ENCODE measurements around the gene FAAH.
"Not testable (repeated sequence)": the region's sequence is repeated elsewhere in the genome, so short reads cannot be mapped to it uniquely, and the experiment has no call there.

FAAH gene

DNA sequence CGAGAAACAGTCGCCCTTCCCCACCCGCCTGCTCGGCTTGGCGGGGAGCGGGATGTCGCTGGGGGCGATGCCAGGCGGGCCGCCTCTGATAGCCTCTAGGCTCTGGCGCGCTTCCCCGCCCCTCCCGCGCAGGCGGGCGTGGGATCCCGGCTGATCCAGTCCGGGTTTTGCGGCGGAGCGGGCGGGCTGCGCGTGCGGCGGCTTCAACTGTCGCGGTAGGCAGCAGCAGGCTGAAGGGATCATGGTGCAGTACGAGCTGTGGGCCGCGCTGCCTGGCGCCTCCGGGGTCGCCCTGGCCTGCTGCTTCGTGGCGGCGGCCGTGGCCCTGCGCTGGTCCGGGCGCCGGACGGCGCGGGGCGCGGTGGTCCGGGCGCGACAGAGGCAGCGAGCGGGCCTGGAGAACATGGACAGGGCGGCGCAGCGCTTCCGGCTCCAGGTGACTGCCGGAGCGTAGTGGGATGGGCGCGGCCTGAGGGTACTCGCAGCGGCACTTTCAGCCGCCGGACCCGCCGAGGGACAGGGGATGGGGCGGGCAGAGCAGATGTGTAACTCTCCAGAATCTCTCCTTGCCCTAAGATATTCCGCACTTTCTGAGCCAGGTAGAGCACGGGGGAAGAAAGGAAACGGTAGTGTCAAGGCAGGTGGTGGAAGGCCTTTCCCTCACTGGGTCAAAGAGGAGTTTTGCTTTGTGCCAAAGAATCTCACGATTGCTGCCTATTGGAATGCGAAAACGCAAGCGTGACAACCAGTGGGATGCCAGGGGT lies at the start of gene FAAH:
Gene FAAH, plus strand, starts transcription at position 210 of the 764 bp plus-strand sequence. Its CDS starts 32 bp downstream, at position 242.
- DNase-seq (ENCODE audit: low read depth), result no peak

DNA sequence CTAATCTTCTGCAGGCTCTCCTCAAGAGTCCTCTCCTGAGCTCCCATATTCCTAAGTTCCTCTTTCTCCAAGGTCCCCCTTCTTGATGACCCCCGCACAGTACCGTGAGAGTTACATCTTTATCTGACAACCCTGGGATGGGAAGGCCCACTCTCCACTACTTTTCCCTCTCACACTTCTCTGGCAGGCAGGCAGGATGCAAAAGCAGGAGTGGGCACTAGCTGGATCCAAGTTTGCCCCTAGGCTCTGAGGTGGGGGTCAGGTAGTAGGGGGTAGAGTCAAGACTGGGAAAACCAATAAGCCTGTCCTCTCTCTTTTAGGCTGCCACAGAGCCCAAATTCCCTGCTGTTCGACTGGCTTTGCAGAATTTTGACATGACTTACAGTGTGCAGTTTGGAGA lies 49.6 kb upstream of the FAAH start:
- DNase-seq (ENCODE audit: low read depth), result no peak

DNA sequence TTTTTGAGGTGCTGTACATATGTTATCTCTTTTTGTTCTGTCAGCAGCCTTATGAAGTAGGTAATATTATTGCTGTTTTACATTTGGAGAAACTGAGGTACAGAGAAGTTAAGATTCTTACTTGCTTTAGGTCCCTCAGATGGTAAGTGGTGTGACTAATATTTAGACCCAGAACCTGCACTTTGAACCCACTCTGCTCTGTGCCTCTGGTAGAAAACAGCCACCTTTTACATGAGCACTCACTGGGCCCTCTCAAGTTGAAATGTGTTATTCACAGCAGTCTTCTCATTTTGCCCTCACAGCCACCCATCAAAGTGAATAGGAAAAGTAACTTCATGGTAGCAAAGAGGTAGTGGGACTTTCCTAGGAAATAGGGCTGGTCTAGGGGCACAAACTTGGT lies 48.8 kb upstream of the FAAH start:
- DNase-seq (ENCODE audit: low read depth), result no peak

DNA sequence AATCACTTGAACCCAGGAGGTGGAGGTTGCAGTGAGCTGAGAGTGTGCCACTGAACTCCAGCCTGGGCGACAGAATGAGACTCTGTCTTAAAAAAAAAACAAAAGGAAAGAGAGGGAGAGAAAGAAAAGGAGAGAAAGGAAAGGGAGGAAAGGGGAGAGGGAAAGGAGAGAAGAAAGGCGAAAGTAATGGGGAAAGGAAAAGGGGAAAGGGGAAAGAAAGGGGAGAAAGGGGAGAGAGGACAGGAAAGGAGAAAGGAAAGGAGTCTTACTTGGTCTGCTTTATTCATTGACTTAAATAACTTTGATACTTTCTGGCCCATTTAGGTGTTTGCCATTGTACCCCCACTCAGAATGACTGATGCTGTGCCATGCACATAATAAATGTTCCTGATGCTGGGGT lies 41.8 kb upstream of the FAAH start:
- no peak for DNase-seq (ENCODE audit: low read depth)

DNA sequence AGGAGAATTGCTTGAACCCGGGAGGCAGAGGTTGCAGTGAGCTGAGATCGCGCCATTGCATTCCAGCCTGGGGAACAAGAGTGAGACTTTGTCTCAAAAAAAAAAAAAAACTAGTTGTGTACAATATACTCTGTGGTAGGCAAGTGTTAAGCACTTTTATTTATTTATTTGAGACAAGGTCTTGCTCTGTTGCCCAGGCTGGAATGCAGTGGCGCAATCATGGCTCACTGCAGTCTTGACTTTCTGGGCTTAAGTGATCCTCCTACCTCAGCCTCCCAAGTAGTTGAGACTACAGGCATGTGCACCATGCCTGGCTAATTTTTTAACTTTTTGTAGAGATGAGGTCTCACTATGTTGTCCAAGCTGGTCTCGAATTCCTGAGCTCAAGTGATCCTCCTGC lies 38.2 kb upstream of the FAAH start:
- not testable (repeated sequence) for DNase-seq (ENCODE audit: low read depth)

DNA sequence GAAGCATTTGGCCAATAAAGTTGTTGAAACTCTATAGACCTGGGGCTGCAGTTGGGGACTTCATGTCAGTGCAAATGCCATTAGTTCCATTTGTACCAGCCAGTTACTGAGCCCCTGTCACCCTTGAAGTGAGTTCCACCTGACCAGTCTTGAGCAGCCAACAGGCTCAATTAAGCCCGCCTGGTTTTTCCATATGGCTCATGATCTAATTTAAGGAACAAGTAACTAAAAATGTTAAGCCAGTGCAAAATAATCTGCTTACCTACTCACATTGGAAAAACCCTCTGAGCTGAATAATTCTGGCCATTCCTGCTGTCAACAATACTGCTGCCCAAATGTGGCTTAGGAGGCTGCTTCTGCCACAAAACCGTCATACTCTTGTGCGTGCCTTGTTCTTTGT lies 32.0 kb upstream of the FAAH start:
- no peak for DNase-seq (ENCODE audit: low read depth)

DNA sequence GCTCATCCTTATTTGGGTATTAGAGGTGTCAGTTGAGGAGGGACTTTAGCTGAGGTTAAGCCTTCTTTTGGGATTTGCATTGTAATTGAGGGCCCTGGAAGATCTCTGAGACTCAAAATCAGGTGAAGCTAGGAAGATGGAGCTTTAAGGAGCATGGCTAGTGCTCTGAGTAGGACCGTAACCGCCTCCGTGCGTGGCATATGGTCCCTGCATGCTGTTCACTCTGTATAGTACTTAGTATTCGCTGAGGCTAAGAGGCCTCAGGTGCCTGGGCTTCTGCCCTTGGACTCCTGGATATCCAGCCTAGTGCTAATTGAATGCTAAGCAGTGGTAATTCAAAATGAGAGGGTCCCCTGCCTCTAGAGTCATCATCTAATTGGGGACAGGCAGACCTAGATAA lies 31.0 kb upstream of the FAAH start:
- no peak for DNase-seq (ENCODE audit: low read depth)

DNA sequence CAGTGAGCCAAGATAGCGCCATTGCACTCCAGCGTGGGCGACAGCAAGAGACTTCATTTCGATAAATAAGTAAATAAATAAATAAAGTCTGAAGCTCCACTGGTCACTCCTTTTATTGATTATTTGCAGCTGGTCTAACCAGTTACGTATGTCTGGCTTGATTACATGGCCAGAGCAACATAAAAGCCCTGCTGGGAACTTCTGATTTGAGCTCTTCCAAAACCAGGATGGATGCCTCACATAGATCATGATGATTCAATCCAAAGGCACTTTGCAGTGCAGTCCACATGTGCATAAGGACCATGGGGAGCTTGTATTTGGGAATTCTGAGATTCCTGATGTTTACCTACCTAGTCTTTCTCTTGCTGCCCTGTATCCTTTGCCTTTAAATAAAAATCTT lies 29.5 kb upstream of the FAAH start:
- no peak for DNase-seq (ENCODE audit: low read depth)

DNA sequence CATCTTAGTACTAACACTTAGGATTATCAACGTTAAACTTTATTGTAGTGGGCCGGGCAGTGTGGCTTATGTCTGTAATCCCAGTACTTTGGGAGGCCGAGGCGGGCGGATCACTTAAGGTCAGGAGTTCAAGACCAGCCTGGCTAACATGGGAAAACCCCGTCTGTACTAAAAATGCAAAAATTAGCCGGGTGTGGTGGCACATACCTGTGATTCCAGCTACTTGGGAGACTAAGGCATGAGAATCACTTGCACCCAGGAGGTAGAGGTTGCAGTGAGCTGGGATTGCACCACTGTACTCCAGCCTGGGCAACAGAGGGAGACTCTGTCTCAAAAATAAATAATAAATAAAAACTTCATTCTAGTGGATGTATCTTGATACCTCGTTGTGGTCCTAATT lies 28.3 kb upstream of the FAAH start:
- DNase-seq (ENCODE audit: low read depth), result not testable (repeated sequence)

DNA sequence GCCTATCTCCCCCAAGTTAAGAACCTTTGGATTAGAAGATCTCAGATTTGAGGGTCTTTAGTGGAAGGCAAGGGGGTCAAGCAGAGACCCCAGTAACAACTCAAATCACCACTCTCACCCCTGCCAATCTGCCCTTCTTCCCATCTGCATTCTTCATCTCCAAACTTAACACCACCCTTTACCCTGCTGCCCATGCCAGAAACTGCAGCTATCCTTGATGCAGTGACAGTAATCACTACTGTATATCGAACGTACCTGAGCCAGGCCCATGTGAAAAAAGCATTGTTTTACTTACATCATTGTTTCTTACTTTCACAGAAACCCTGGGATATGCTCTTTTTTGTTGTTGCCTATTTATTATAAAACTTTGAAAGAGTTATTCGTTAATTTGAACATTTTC lies 27.0 kb upstream of the FAAH start:
- no peak for DNase-seq (ENCODE audit: low read depth)

DNA sequence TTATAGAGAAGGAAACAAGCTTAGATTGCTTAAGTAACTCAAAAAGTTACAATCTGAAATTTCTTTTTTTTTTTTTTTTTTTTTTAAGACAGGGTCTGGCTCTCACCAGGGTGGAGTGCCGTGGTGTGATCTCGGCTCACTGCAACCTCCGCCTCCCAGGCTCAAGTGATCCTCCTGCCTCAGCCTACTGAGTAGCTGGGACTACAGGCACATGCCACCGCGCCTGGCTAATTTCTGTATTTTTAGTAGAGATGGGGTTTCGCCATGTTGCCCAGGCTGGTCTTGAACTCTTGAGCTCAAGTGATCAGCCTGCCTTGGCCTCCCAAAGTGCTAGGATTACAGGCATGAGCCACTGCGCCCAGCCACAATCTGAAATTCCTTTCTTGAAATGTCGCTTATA lies 26.4 kb upstream of the FAAH start:
- not testable (repeated sequence) for DNase-seq (ENCODE audit: low read depth)

DNA sequence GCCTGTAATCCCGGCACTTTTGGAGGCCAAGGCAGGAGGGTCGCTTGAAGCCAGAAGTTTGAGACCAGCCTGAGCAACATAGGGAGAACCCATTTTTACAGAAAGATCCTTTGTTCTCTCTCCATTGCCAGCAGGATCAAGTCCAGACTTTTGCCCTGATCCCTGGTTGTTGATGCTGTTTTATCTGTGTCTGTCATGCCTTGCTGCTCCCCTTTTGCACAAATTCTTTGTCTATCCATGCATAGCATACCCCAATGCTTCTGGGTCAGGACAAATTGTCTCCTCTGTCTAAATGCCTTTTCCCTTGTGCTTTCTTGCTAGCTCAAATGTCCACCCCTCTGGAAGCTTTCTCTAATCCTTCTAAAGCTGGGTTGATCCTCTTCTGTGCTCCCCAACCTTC lies 25.3 kb upstream of the FAAH start:
- DNase-seq (ENCODE audit: low read depth), result no peak

DNA sequence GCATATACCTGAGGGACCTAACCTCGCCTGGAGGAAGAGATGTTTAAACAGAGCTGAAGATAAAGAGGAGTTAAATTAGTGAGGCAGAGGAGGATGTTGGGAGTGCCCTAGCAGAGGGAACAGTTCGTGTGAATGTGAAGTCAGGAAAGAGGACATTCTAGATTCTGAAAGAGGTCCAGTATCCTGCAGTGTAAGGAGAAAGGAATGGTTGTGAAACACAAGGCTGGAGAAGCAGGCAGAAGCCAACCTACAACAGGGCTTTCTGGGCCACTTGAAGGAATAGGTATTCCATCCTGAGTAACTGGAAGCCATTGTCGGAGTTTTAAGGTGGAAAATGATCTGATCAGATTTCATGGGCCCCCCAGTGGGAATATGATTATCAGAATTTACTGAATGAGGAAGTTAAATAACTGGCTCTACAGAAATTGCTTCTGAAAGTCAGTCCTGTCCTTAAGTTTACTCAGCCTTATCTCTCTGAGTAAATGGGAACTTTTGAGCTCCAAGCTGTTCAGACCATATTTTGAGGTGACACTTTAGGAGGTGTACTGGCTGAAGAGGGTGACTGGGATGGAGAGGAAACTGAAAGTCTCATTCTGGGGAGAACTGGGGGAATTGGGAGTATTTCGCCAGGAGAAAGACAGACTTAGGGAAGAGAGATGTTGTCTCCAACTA lies 24.4 kb upstream of the FAAH start:
- no peak for DNase-seq (ENCODE audit: low read depth)

DNA sequence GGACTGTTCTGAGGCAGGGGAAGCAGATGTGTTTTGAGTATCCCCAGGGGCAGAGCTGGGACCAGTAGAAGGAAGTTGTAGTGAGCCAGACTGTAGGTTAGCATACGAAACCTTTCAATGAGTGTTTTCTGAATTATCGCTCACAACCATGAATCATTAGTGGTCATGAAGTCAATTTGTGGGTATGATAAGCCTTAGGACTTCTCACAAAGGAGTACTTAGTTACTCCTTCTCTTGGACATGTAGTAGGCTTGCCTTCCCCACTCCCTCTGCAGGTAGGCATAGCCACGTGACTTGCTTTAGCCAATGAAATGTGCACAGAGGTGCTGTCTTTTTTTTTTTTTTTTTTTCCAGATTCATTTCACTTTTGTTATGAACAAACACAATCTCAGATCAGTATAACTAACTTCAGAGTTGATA lies 23.9 kb upstream of the FAAH start:
- DNase-seq (ENCODE audit: low read depth), result no peak

DNA sequence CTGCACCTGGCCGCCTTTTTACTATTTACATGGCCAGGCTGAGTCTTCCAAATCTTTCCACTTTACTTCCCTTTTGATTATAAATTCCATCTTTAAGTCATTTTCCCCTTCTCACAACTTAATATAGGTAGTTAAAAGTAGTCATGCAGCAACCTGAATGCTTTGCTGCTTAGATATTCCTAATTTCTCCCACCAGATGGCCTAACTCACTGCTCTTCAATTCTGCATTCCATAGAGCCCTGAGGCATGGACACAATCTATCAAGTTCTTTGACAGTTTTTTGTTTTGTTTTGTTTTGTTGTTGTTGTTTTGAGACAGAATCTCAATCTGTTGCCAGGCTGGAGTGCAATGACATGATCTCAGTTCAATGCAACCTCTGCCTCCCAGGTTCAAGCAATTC lies 21.7 kb upstream of the FAAH start:
- DNase-seq (ENCODE audit: low read depth), result no peak

DNA sequence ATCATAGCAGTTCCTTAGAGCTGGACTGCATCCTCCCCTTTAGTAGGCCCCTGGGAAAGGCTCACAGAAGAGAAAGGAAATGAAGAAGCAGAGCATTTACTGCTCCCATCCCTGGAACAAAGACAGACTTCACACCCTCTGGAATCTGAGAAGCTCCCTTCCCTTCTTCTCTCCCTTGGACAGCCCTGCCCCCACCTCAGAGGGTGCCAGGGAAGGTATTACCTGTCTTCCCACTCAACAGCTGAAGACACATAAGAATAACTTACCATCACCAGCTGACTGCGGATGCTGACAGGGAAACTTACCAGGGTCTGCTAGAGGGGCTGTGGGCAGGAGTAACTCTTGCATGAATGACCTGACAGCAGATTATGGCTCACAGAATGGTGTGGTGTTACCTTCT lies 14.1 kb upstream of the FAAH start:
- no peak for DNase-seq (ENCODE audit: low read depth)

DNA sequence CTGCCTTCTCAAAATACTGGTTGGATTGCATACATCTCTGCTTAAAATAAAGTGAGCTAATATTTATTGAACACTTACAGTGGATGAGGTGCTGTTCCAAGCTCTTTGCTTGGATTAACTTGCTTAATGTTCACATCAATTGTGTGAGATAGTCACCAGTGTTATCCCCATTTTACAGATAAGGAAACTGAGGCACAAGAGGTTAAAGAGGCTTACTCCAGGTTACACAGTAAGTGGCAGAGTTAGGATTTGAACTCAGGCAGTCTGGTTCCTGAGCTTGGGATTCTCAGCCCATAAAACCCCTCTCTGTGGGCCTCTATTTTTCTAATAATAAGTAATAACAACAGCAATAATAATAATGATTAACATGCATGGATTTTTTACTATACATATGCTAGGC lies 13.6 kb upstream of the FAAH start:
- DNase-seq (ENCODE audit: low read depth), result no peak

DNA sequence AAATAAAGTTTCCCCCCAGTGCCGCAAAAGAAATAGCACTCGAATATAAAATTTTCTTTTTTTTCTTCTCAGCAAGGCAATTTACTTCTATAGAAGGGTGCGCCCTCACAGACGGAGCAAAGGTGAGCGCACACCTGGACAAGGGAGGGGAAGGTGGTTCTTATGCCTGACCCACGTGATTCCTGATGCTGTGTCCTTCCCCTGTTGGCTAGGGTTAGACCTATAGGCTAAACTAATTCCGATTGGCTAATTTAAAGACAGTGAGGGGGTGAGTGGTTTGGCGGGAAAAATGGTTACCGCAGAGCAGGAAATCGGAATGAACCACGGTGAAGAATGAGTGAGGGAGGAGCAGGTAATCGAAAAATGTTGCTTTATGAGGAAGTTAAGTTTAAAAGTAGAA lies 607 bp upstream of the FAAH start:
- no peak for DNase-seq (ENCODE audit: low read depth)

DNA sequence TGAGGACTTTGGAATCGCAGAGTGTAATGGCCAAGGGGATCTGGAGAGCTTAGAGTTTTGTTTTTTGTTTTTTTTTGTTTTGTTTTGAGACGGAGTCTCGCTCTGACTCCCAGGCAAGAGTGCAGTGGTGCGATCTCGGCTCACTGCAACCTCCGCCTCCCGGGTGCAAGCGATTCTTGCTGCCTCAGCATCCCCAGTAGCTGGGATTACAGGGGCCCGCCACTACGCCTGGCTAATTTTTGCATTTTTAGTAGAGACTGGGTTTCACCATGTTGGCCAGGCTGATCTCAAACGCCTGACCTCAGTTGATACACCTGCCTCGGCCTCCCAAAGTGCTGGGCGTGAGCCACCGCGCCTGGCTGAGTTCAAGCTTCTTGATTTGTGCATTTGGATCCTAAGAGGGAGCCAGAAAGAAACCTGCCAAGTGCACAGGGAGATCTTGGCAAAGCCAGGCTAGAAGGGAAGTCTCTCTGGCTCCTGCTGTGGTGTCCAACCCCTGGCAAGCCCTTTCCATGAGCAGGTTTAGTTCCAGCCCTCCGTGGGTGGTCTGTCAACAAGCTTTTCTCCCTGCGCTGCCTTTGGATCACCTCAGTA lies 852 bp downstream of the FAAH start:
- no peak for DNase-seq (ENCODE audit: low read depth)

DNA sequence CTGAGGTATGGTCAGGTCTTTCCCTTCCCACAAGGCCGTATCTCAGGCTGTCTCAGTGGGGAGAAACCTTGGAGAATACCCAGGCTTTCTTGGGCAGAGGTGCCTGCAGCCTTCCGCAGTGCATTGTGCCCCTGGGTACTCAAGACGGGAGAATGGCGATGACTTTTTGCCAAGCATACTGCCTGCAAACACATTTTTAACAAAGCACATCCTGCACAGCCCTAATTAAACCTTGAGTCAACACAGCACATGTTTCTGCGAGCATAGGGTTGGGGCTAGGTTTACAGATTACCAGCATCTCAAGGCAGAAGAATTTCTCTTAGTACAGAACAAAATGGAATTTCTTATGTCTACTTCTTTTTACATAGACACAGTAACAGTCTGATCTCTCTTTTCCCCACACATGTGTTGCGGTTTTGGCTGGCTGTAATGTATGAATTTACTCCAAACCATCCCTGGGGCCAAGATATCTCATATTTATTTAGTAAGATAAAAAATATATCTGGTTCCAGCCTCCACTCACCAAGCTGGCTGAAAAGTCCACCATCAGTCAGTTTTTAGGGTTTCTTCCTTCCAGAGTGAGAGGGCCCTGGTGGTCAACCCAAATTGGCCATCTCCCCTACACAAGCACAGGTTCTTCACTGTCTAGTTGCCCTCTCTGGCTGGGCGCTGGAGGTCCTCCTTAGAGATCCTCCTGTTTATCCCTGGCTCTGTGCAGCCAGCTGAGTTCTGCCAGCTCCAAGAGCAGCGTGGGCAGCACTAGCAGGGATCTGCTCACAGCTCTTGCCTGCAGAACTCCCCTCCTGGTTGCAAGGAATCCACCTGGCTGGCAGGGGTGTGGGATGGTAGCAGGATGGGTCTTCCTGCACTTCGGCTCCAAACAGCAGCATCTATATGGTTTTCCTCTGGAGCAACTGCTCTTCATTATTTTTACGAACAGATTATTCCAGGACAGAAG lies 2.6 kb downstream of the FAAH start:
- DNase-seq (ENCODE audit: low read depth), result no peak

DNA sequence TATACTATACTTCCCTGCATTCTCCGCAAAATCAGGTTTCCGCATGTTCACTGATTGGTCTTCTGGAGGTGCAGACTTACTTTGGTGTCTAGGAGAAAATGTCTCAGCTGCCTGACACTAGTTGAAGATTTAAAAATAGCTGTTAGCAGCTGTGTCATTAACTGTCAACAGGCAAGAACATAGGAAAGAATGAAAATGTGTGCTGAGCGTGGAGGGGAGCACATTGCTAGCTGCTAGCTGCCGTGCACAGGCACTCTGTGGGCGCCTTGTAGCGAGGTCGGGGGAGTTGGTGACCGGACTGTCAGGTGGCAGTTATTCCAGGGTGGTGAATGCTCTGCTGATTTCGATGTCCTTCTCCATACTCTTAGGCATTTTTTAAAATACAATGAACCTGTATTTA lies 5.2 kb downstream of the FAAH start:
- no peak for DNase-seq (ENCODE audit: low read depth)

DNA sequence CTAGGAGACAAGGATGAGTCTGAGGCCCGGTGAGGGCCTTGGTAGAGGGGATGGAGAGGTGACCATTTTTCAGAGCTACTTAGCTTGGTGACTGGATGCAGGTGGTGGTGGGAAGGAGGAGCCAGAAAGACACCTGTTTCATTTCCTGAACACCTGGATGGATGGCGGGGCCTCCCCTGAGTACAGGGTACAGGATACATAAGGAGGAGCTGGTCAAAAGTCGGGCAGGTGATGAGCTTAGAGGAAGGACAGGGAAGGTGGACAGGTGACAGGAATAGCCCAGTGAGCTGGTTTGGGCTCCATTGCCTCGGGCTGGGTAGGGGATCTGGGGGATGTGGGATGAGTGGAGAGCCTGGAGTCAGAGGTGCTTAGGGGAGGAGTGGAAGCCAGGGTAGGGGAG lies 6.3 kb downstream of the FAAH start:
- DNase-seq (ENCODE audit: low read depth), result no peak

Data from stimulated activated CD8-positive, alpha-beta memory T cell treated with anti-CD3 and anti-CD28 coated beads, Interleukin-15, amount 100 ng/mL, for 24 hours (primary cell).